ENCODE measurements around the gene METTL25B.
A peak's percentile ranks its signal among the peaks of the same experiment; 100 is the strongest.

METTL25B gene

DNA sequence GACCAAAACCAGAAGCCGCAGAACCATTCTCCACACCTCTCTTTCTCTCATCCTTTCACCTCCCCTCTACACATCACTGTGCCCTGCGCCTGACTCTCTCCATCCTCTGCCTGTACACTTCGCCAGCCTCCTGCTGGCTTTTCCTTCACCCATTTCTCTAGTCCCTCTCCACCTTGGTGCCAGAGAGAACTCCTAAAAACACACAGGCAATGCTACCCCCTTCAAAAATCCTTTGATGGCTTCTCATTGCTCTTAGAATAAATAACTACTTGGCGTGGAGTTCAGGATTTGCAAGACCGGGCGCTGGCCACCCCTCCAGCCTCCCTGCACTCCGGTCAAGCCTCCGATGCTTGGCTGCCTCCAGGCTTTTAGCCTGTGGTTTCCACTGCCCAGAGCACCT, 31.5 kb upstream of the METTL25B start:
- no peak for TF ChIP-seq GLIS3 (CRISPR knock-in tag; IDR thresholded peaks at IDR 0.05)
- TF ChIP-seq CSRNP3 (CRISPR knock-in tag; IDR thresholded peaks at IDR 0.05): peak; percentile 74
- TF ChIP-seq, protein P1, sequence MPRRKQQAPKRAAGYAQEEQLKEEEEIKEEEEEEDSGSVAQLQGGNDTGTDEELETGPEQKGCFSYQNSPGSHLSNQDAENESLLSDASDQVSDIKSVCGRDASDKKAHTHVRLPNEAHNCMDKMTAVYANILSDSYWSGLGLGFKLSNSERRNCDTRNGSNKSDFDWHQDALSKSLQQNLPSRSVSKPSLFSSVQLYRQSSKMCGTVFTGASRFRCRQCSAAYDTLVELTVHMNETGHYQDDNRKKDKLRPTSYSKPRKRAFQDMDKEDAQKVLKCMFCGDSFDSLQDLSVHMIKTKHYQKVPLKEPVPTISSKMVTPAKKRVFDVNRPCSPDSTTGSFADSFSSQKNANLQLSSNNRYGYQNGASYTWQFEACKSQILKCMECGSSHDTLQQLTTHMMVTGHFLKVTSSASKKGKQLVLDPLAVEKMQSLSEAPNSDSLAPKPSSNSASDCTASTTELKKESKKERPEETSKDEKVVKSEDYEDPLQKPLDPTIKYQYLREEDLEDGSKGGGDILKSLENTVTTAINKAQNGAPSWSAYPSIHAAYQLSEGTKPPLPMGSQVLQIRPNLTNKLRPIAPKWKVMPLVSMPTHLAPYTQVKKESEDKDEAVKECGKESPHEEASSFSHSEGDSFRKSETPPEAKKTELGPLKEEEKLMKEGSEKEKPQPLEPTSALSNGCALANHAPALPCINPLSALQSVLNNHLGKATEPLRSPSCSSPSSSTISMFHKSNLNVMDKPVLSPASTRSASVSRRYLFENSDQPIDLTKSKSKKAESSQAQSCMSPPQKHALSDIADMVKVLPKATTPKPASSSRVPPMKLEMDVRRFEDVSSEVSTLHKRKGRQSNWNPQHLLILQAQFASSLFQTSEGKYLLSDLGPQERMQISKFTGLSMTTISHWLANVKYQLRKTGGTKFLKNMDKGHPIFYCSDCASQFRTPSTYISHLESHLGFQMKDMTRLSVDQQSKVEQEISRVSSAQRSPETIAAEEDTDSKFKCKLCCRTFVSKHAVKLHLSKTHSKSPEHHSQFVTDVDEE (CRISPR knock-in tag; IDR thresholded peaks at IDR 0.05): no peak
- TF ChIP-seq RARB (CRISPR knock-in tag; IDR thresholded peaks at IDR 0.05): peak; percentile 93; the same call in 1 of the 2 replicates
- peak; percentile 97 for TF ChIP-seq TOX (CRISPR knock-in tag; IDR thresholded peaks at IDR 0.05; ENCODE audit: borderline replicate concordance)
- ATAC-seq: no peak

- TF ChIP-seq, protein P1 (CRISPR knock-in tag; IDR thresholded peaks at IDR 0.05): no peak
- TF ChIP-seq TOX (CRISPR knock-in tag; IDR thresholded peaks at IDR 0.05; ENCODE audit: borderline replicate concordance): peak; percentile 51; the same call in 1 of the 2 replicates
- ATAC-seq: no peak; the same call in 2 of the 3 replicates
These were observed 30.8 kb upstream of the METTL25B start for GRCh38 chr1:156697481-156697880.

- TF ChIP-seq ZNF8 (CRISPR knock-in tag; IDR thresholded peaks at IDR 0.05): no peak
- TF ChIP-seq ESRRG (CRISPR knock-in tag; IDR thresholded peaks at IDR 0.05): no peak
- TF ChIP-seq CSRNP3 (CRISPR knock-in tag; IDR thresholded peaks at IDR 0.05): no peak
- no peak for TF ChIP-seq TCF4 (CRISPR knock-in tag; IDR thresholded peaks at IDR 0.05; ENCODE audit: borderline replicate concordance)
- no peak; the same call in 1 of the 2 replicates for TF ChIP-seq RARB (CRISPR knock-in tag; IDR thresholded peaks at IDR 0.05)
These were observed 29.3 kb upstream of the METTL25B start for GRCh38 chr1:156698995-156699394.

GRCh38 chr1:156700736-156701531, 27.3 kb upstream of the METTL25B start:
- ATAC-seq: no peak
- no peak for TF ChIP-seq TOX (CRISPR knock-in tag; IDR thresholded peaks at IDR 0.05; ENCODE audit: borderline replicate concordance)
- TF ChIP-seq ZFP3 (CRISPR knock-in tag; IDR thresholded peaks at IDR 0.05): no peak
- TF ChIP-seq ISL1 (CRISPR knock-in tag; IDR thresholded peaks at IDR 0.05): no peak
- no peak for TF ChIP-seq PATZ1 (CRISPR knock-in tag; IDR thresholded peaks at IDR 0.05; ENCODE audit: borderline replicate concordance)
- no peak for TF ChIP-seq ZNF8 (CRISPR knock-in tag; IDR thresholded peaks at IDR 0.05)
- TF ChIP-seq TCF4 (CRISPR knock-in tag; IDR thresholded peaks at IDR 0.05; ENCODE audit: borderline replicate concordance): no peak
- no peak for TF ChIP-seq OSR1 (CRISPR knock-in tag; IDR thresholded peaks at IDR 0.05)
- no peak for TF ChIP-seq ESRRG (CRISPR knock-in tag; IDR thresholded peaks at IDR 0.05)
- TF ChIP-seq ZNF70 (CRISPR knock-in tag; IDR thresholded peaks at IDR 0.05): no peak
- no peak for TF ChIP-seq ARNTL (CRISPR knock-in tag; IDR thresholded peaks at IDR 0.05; ENCODE audit: borderline replicate concordance, low read depth)
- no peak for TF ChIP-seq RARB (CRISPR knock-in tag; IDR thresholded peaks at IDR 0.05)

More at GRCh38 chr1:156698995-156699394, 29.3 kb upstream of the METTL25B start:
- no peak for ATAC-seq
